MM.1S (cell line): Measurements from ENCODE around the gene SIAH1.
"Not testable (repeated sequence)": the region's sequence is repeated elsewhere in the genome, so short reads cannot be mapped to it uniquely, and the experiment has no call there.

Experiments
- DNase-seq: peaks from one replicate; pipeline ENCODE4 v3.0.0-alpha.2; 2015
- H2AFZ ChIP-seq: fragments of 300-600 bp; sonication (generic); 2 replicates; pipeline ENCODE4 v1.6.0; 2016; ENCODE audit warnings: antibody characterized with exemption, low read length
- H3F3A ChIP-seq: fragments of 300-600 bp; sonication (generic); 2 replicates; pipeline ENCODE4 v1.6.1; 2016; ENCODE audit warnings: mild to moderate bottlenecking, antibody characterized with exemption, low read length, moderate library complexity, mixed read lengths; ENCODE audit not compliant: insufficient read depth
- H3K27ac ChIP-seq: fragments of 300-600 bp; sonication (generic); 2 replicates; pipeline ENCODE4 v1.5.1; 2016; ENCODE audit warnings: mild to moderate bottlenecking, low read length
- H3K27me3 ChIP-seq: fragments of 300-600 bp; sonication (generic); replicated peaks from 2 replicates; pipeline ENCODE4 v1.6.0; 2016; ENCODE audit warnings: low read length; ENCODE audit not compliant: insufficient read depth
- H3K36me3 ChIP-seq: fragments of 300-600 bp; sonication (generic); replicated peaks from 2 replicates; pipeline ENCODE4 v1.6.1; 2016; ENCODE audit warnings: mild to moderate bottlenecking, low read length, mixed read lengths; ENCODE audit not compliant: insufficient read depth
- H3K4me1 ChIP-seq: fragments of 300-600 bp; sonication (generic); 2 replicates; pipeline ENCODE4 v1.6.1; 2016; ENCODE audit warnings: low read length, mixed read lengths
- H3K4me2 ChIP-seq: fragments of 300-600 bp; sonication (generic); 2 replicates; pipeline ENCODE4 v1.6.0; 2016; ENCODE audit warnings: low read depth, low read length
- H3K4me3 ChIP-seq: fragments of 300-600 bp; sonication (generic); 2 replicates; pipeline ENCODE4 v1.5.1; 2016; ENCODE audit warnings: low read length, mixed read lengths
- H3K79me2 ChIP-seq: fragments of 300-600 bp; sonication (generic); 2 replicates; pipeline ENCODE4 v1.6.1; 2016; ENCODE audit warnings: mixed run types, low read length, mixed read lengths
- H3K9ac ChIP-seq: fragments of 300-600 bp; sonication (generic); 2 replicates; pipeline ENCODE4 v1.6.1; 2016; ENCODE audit warnings: low read length, mixed read lengths
- H3K9me2 ChIP-seq: fragments of 300-600 bp; sonication (generic); replicated peaks from 2 replicates; pipeline ENCODE4 v1.6.1; 2016; ENCODE audit warnings: mild to moderate bottlenecking, low read length, mixed read lengths; ENCODE audit not compliant: insufficient read depth
- H3K9me3 ChIP-seq: fragments of 300-600 bp; sonication (generic); replicated peaks from 2 replicates; pipeline ENCODE4 v1.6.1; 2016; ENCODE audit warnings: mild to moderate bottlenecking, low read length, mixed read lengths; ENCODE audit not compliant: insufficient read depth
- H4K20me1 ChIP-seq: fragments of 300-600 bp; sonication (generic); 2 replicates; pipeline ENCODE4 v1.6.1; 2016; ENCODE audit warnings: mild to moderate bottlenecking, low read length, moderate library complexity, mixed read lengths; ENCODE audit not compliant: insufficient read depth
- EZH2 ChIP-seq: fragments of 300-600 bp; sonication (generic); optimal IDR thresholded peaks from 2 replicates; pipeline ENCODE3; 2017; ENCODE audit warnings: low read depth, mild to moderate bottlenecking, antibody characterized with exemption, low read length, mixed read lengths
- EZH2phosphoT487 ChIP-seq: fragments of 300-600 bp; sonication (generic); IDR thresholded peaks from 2 replicates; pipeline ENCODE4 v1.6.1; 2018; ENCODE audit warnings: antibody characterized with exemption, low read length
- TF ChIP-seq, protein P1 (sequence below): fragments of 300-600 bp; sonication (generic); IDR thresholded peaks from 2 replicates; pipeline ENCODE4 v1.5.1; 2016; ENCODE audit warnings: antibody characterized with exemption, low read length, mixed read lengths

Gene SIAH1

GRCh38 chr16:48371393-48371780, 13.8 kb downstream of the SIAH1 start:
- Histone ChIP-seq H3K4me2 (no peak overlapping the region), H2AFZ (no peak overlapping the region), H3K36me3 (no peaks in the 10 kb centered on the region), H3K79me2 (peaks cover 100% of the 10 kb centered on the region), H3K27ac (no peak overlapping the region), H3K4me3 (no peak overlapping the region), H3K27me3 (no peaks in the 10 kb centered on the region), H3K9ac (no peak overlapping the region), H3K9me2 (no peaks in the 10 kb centered on the region), H3K4me1 (peaks cover 12% of the 10 kb centered on the region), H3K9me3 (no peaks in the 10 kb centered on the region), H4K20me1 (peaks cover 47% of the 10 kb centered on the region), H3F3A (peaks cover 3% of the 10 kb centered on the region; the same call in 1 of the 2 replicates)
- no peak for TF ChIP-seq EZH2phosphoT487
- TF ChIP-seq, protein P1, sequence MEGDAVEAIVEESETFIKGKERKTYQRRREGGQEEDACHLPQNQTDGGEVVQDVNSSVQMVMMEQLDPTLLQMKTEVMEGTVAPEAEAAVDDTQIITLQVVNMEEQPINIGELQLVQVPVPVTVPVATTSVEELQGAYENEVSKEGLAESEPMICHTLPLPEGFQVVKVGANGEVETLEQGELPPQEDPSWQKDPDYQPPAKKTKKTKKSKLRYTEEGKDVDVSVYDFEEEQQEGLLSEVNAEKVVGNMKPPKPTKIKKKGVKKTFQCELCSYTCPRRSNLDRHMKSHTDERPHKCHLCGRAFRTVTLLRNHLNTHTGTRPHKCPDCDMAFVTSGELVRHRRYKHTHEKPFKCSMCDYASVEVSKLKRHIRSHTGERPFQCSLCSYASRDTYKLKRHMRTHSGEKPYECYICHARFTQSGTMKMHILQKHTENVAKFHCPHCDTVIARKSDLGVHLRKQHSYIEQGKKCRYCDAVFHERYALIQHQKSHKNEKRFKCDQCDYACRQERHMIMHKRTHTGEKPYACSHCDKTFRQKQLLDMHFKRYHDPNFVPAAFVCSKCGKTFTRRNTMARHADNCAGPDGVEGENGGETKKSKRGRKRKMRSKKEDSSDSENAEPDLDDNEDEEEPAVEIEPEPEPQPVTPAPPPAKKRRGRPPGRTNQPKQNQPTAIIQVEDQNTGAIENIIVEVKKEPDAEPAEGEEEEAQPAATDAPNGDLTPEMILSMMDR: no peak
- no peak for DNase-seq

DNA sequence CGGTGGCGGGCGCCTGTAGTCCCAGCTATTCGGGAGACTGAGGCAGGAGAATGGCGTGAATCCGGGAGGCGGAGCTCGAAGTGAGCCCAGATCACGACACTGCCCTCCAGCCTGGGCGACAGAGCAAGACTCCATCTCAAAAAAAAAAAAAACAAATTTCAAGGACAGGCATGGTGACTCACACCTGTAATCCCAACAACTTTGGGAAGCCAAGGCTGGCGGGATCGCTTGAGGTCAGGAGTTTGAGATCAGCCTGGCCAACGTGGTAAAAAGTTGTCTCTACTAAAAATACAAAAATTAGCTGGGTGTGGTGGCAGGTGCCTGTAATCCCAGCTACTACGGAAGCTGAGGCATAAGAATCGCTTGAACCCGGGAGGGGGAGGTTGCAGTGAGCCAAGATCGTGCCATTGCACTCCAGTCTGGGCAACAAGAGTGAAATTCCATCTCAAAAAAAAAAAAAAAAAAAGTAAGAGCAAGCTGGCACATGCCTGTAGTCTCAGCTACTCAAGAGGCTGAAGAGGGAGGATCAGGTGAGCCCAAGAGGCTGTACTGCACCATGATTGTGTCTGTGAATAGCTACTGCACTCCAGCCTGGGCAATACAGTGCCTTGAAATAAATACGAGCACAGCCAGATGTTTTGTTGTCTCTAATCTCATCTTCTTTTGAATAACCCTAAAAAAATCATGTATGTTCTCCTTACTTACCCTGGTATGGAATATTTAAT, 14.4 kb downstream of the SIAH1 start:
- DNase-seq, H3K9ac ChIP-seq, H3K27me3 ChIP-seq, H3F3A ChIP-seq, H3K27ac ChIP-seq, H3K36me3 ChIP-seq, H3K4me3 ChIP-seq, H2AFZ ChIP-seq, H3K4me2 ChIP-seq, H3K9me2 ChIP-seq, H3K9me3 ChIP-seq: not testable (repeated sequence)
- H4K20me1 ChIP-seq: peaks cover 44% of the 10 kb centered on the region
- H3K4me1 ChIP-seq: peaks cover 12% of the 10 kb centered on the region
- peaks cover 99% of the 10 kb centered on the region for H3K79me2 ChIP-seq

DNA sequence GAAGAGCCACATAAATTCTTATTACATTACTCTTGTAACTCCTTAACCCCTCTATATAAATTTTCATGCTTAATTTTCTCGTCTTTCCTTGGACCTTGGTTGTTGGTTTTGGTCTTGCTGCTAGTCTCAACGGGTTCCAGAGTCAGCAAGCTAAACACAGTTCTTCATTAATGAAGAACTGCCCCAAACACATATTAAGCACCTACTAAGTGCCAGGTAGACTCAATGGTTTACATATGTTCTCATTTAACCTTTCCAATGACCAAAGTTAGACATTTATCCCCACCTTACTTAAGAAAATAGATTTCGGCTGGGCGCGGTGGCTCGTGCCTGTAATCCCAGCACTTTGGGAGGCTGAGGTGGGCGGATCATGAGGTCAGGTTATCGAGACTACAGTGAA, 15.0 kb downstream of the SIAH1 start:
- TF ChIP-seq, protein P1: no peak
- TF ChIP-seq EZH2 (no peak), EZH2phosphoT487 (no peak)
- H3K4me3 ChIP-seq: no peak overlapping the region
- H3F3A ChIP-seq: peaks cover 13% of the 10 kb centered on the region
- peaks cover 15% of the 10 kb centered on the region for H3K4me1 ChIP-seq
- DNase-seq: no peak
- no peaks in the 10 kb centered on the region for H3K36me3 ChIP-seq
- no peaks in the 10 kb centered on the region for H3K9me2 ChIP-seq
- H3K27me3 ChIP-seq: no peaks in the 10 kb centered on the region
- H3K79me2 ChIP-seq: peaks cover 98% of the 10 kb centered on the region
- no peak overlapping the region for H3K27ac ChIP-seq
- H3K9me3 ChIP-seq: no peaks in the 10 kb centered on the region
- H3K9ac ChIP-seq: no peak overlapping the region
- peaks cover 44% of the 10 kb centered on the region for H4K20me1 ChIP-seq
- H3K4me2 ChIP-seq: no peak overlapping the region
- H2AFZ ChIP-seq: no peak overlapping the region

GRCh38 chr16:48369765-48370164, 15.4 kb downstream of the SIAH1 start:
- Histone ChIP-seq H3K4me3 (no peak overlapping the region), H3K36me3 (no peaks in the 10 kb centered on the region), H2AFZ (no peak overlapping the region), H3K9me2 (no peaks in the 10 kb centered on the region), H4K20me1 (peaks cover 44% of the 10 kb centered on the region), H3F3A (peaks cover 17% of the 10 kb centered on the region), H3K4me2 (no peak overlapping the region), H3K9me3 (no peaks in the 10 kb centered on the region), H3K27ac (no peak overlapping the region), H3K27me3 (no peaks in the 10 kb centered on the region), H3K9ac (no peak overlapping the region), H3K79me2 (peaks cover 98% of the 10 kb centered on the region), H3K4me1 (peaks cover 18% of the 10 kb centered on the region)
- no peak for DNase-seq
- TF ChIP-seq EZH2phosphoT487 (no peak), EZH2 (no peak)
- TF ChIP-seq, protein P1: no peak
